SK-N-SH (cell line): ENCODE measurements around the gene C1orf159. TPM values are rescaled to one million over a fixed set of nuclear protein-coding genes. Genes with fewer than 3 reads are reported as not detected.

Experiments used
- CTCF ChIA-PET: fragments of 300-600, 350-600 bp; formaldehyde crosslinking; extraction: SDS; loops from one replicate; lab custom pipeline; 2021; lab: Yijun Ruan, JAX
- POLR2A ChIA-PET: fragments of 350-600 bp; sonication (Branson Sonifier 250); formaldehyde crosslinking; extraction: SDS; loops from one replicate; lab custom pipeline; 2020; ENCODE audit warnings: antibody characterized with exemption, inconsistent platforms; lab: Yijun Ruan, JAX
- DNase-seq: peaks from one replicate; pipeline ENCODE4 v3.0.0; 2012
- H2AFZ ChIP-seq: fragments of 200-600 bp; sonication (generic); 2 replicates; pipeline ENCODE4 v1.8.1; 2016; ENCODE audit warnings: antibody characterized with exemption, mild to moderate bottlenecking, low read depth
- H3F3A ChIP-seq: fragments of 200-600 bp; sonication (generic); replicated peaks from 2 replicates; pipeline ENCODE3; 2016; ENCODE audit warnings: antibody characterized with exemption, mild to moderate bottlenecking; ENCODE audit not compliant: insufficient read depth
- H3K27ac ChIP-seq, 2 experiments: fragments of 200-500 bp in 1 of 2; fragments of 200-600 bp in 1 of 2; sonication (Bioruptor generic) in 1 of 2; sonication (generic), shearing (Covaris generic) in 1 of 2; 2 replicates each; pipeline versions ENCODE4 v1.5.1 to v1.6.1; 2014 to 2016; ENCODE audit warnings: low read depth in 2 of 2, inconsistent platforms in 1 of 2, low read length in 1 of 2, mild to moderate bottlenecking in 1 of 2, mixed read lengths in 1 of 2
- H3K27me3 ChIP-seq: fragments of 200-600 bp; sonication (generic), shearing (Covaris generic); 2 replicates; pipeline ENCODE4 v1.6.1; 2016; ENCODE audit warnings: mixed run types; ENCODE audit not compliant: insufficient read depth
- H3K36me3 ChIP-seq, 2 experiments: fragments of 200-500 bp in 1 of 2; fragments of 200-600 bp in 1 of 2; sonication (Bioruptor generic) in 1 of 2; sonication (generic) in 1 of 2; replicated peaks in 1 of 2; 2 replicates each; pipeline versions ENCODE3 to v1.5.1; 2014 to 2016; ENCODE audit warnings: low read length in 1 of 2, mild to moderate bottlenecking in 1 of 2; ENCODE audit not compliant: insufficient read depth in 2 of 2, control insufficient read depth in 1 of 2
- H3K4me1 ChIP-seq, 2 experiments: fragments of 200-500 bp in 1 of 2; fragments of 200-600 bp in 1 of 2; sonication (Bioruptor generic) in 1 of 2; sonication (generic), shearing (Covaris generic) in 1 of 2; 2 replicates each; pipeline versions ENCODE4 v1.5.1 to v1.6.1; 2014 to 2016; ENCODE audit warnings: low read depth in 1 of 2, low read length in 1 of 2, mixed run types in 1 of 2; ENCODE audit not compliant: insufficient read depth in 2 of 2, control insufficient read depth in 1 of 2
- H3K4me2 ChIP-seq: fragments of 200-600 bp; sonication (generic), shearing (Covaris generic); 2 replicates; pipeline ENCODE4 v1.6.1; 2017; ENCODE audit warnings: mixed run types
- H3K4me3 ChIP-seq, 2 experiments: fragments of 200-500 bp in 1 of 2; fragments of 200-600 bp in 1 of 2; sonication (Bioruptor generic) in 1 of 2; sonication (generic), shearing (Covaris generic) in 1 of 2; 2 replicates each; pipeline versions ENCODE4 v1.5.1 to v1.8.1; 2014 to 2016; ENCODE audit warnings: low read depth in 2 of 2, inconsistent platforms in 1 of 2, low read length in 1 of 2, mild to moderate bottlenecking in 1 of 2, mixed read lengths in 1 of 2, moderate library complexity in 1 of 2
- H3K79me2 ChIP-seq: fragments of 200-600 bp; sonication (generic); 2 replicates; pipeline ENCODE4 v1.8.1; 2017; ENCODE audit warnings: mild to moderate bottlenecking; ENCODE audit not compliant: insufficient read depth
- H3K9ac ChIP-seq: fragments of 200-600 bp; sonication (generic); 2 replicates; pipeline ENCODE4 v1.6.1; 2017; ENCODE audit warnings: mixed run types
- H3K9me2 ChIP-seq: fragments of 200-600 bp; sonication (generic); 2 replicates; pipeline ENCODE4 v1.6.1; 2017; ENCODE audit warnings: mixed run types
- H3K9me3 ChIP-seq: fragments of 200-600 bp; sonication (generic); 2 replicates; pipeline ENCODE4 v1.6.1; 2017; ENCODE audit warnings: mixed run types, mild to moderate bottlenecking, moderate library complexity
- H4K20me1 ChIP-seq: fragments of 200-600 bp; sonication (generic); 2 replicates; pipeline ENCODE4 v1.6.1; 2017; ENCODE audit warnings: mild to moderate bottlenecking, mixed run types; ENCODE audit not compliant: insufficient read depth
- CHD2 ChIP-seq: fragments of 150-350 bp; IDR thresholded peaks from 2 replicates; pipeline ENCODE4 v1.6.1; 2018; ENCODE audit warnings: low read length; ENCODE audit not compliant: partially characterized antibody
- CTCF ChIP-seq: fragments of 200-600 bp; sonication (generic); IDR thresholded peaks from 2 replicates; pipeline ENCODE4 v1.6.1; 2017; ENCODE audit warnings: antibody characterized with exemption, mild to moderate bottlenecking, moderate library complexity
- ELF1 ChIP-seq: IDR thresholded peaks from 2 replicates; pipeline ENCODE4 v1.4.0; 2012
- FOSL2 ChIP-seq: IDR thresholded peaks from 2 replicates; pipeline ENCODE4 v1.4.0; 2012; ENCODE audit warnings: low read depth, mild to moderate bottlenecking, moderate library complexity, borderline replicate concordance
- GATA2 ChIP-seq: sonication (generic); formaldehyde crosslinking; IDR thresholded peaks from 2 replicates; pipeline ENCODE4 v1.5.0; 2020; ENCODE audit warnings: mild to moderate bottlenecking, missing genetic modification reagents
- MEF2A ChIP-seq: IDR thresholded peaks from 2 replicates; pipeline ENCODE4 v1.4.0; 2012; ENCODE audit warnings: low read depth, borderline replicate concordance
- MXI1 ChIP-seq: IDR thresholded peaks from 2 replicates; pipeline ENCODE4 v1.6.1; 2012; ENCODE audit warnings: mild to moderate bottlenecking, low read depth, low read length, improper control_type of control experiment
- NFIC ChIP-seq: IDR thresholded peaks from 2 replicates; pipeline ENCODE4 v1.4.0; 2012; ENCODE audit warnings: borderline replicate concordance
- POLR2AphosphoS5 ChIP-seq: IDR thresholded peaks from 2 replicates; pipeline ENCODE4 v1.6.1; 2012; ENCODE audit warnings: low read depth, low read length
- RAD21 ChIP-seq: IDR thresholded peaks from 2 replicates; pipeline ENCODE4 v1.6.1; 2012; ENCODE audit warnings: mild to moderate bottlenecking, low read length
- RCOR1 ChIP-seq: fragments of 150-350 bp; IDR thresholded peaks from 2 replicates; pipeline ENCODE4 v1.6.1; 2017; ENCODE audit warnings: antibody characterized with exemption, low read length
- REST ChIP-seq: IDR thresholded peaks from 2 replicates; pipeline ENCODE4 v1.6.1; 2012; ENCODE audit warnings: mild to moderate bottlenecking, low read depth, low read length, moderate library complexity
- SIN3A ChIP-seq: IDR thresholded peaks from 2 replicates; pipeline ENCODE4 v1.6.1; 2012; ENCODE audit warnings: low read depth, mild to moderate bottlenecking, low read length, moderate library complexity, borderline replicate concordance
- TAF1 ChIP-seq: IDR thresholded peaks from 2 replicates; pipeline ENCODE4 v1.6.1; 2012; ENCODE audit warnings: low read depth, mild to moderate bottlenecking, low read length, moderate library complexity, borderline replicate concordance
- TCF12 ChIP-seq: IDR thresholded peaks from 2 replicates; pipeline ENCODE4 v1.4.0; 2012
- TEAD4 ChIP-seq: IDR thresholded peaks from 2 replicates; pipeline ENCODE4 v1.4.0; 2012; ENCODE audit warnings: mild to moderate bottlenecking, borderline replicate concordance; ENCODE audit not compliant: insufficient read depth
- USF1 ChIP-seq: IDR thresholded peaks from 2 replicates; pipeline ENCODE4 v1.4.0; 2012; ENCODE audit warnings: low read depth, borderline replicate concordance
- YY1 ChIP-seq: IDR thresholded peaks from 2 replicates; pipeline ENCODE4 v1.4.0; 2012; ENCODE audit warnings: low read depth, mild to moderate bottlenecking
- ZBTB33 ChIP-seq: IDR thresholded peaks from 2 replicates; pipeline ENCODE4 v1.4.0; 2012; ENCODE audit warnings: low read depth, borderline replicate concordance
- WGBS: methylation state at CpG from one replicate; pipeline ENCODE4 v1.1.6; 2017; ENCODE audit warnings: low lambda C conversion rate; 5-methylcytosine and 5-hydroxymethylcytosine counted together
- polyA plus RNA-seq, 3 experiments: library from polyadenylated mRNA; depleted of rRNA; stranded (reverse); fragments of >200 nt; gene quantifications; 2 replicates each; pipeline ENCODE4 v1.2.3, GENCODE V29; 2012

Gene C1orf159
- polyA plus RNA-seq, 1 of the 3 experiments (the other 2 are of a cell fraction), result 10.2 TPM

GRCh38 chr1:1093610-1093943 lies 22.3 kb downstream of the C1orf159 start:
- CTCF ChIA-PET, result no interaction called here
- Histone ChIP-seq H2AFZ (no peak overlapping the region), H3K4me2 (no peak overlapping the region), H3K4me3 (no peak overlapping the region), H3K79me2 (no peaks in the 10 kb centered on the region; the same call in 1 of the 2 replicates), H3K27me3 (no peaks in the 10 kb centered on the region), H3K4me1 (no peaks in the 10 kb centered on the region), H3F3A (peaks cover 3% of the 10 kb centered on the region), H3K9me2 (no peaks in the 10 kb centered on the region), H4K20me1 (no peaks in the 10 kb centered on the region), H3K9me3 (no peaks in the 10 kb centered on the region), H3K36me3 (no peaks in the 10 kb centered on the region), H3K9ac (no peak overlapping the region), H3K27ac (no peak overlapping the region)
- POLR2A ChIA-PET, result no interaction called here
- DNase-seq, result no peak
- 92% methylated on average over 9 of the region's 10 CpGs for WGBS
- no peak for TF ChIP-seq YY1
- TF ChIP-seq USF1, result no peak
- no peak for TF ChIP-seq RCOR1
- no peak for TF ChIP-seq TCF12
- no peak for TF ChIP-seq FOSL2
- no peak for TF ChIP-seq CHD2
- no peak for TF ChIP-seq ELF1
- no peak for TF ChIP-seq SIN3A
- no peak for TF ChIP-seq POLR2AphosphoS5
- no peak for TF ChIP-seq GATA2 (CRISPR knock-in tag)
- no peak for TF ChIP-seq RAD21
- TF ChIP-seq TEAD4, result no peak
- TF ChIP-seq NFIC, result no peak
- TF ChIP-seq MEF2A, result no peak
- TF ChIP-seq MXI1, result no peak
- TF ChIP-seq ZBTB33, result no peak
- TF ChIP-seq REST, result no peak
- TF ChIP-seq CTCF, result no peak
- no peak for TF ChIP-seq TAF1
